OCI-LY1 (cell line): ENCODE measurements around the gene CSK.

Experiments used
- EZH2 ChIP-seq: fragments of 200-600 bp; sonication (generic), shearing (Covaris generic); IDR thresholded peaks from 2 replicates; pipeline ENCODE4 v1.8.0; 2017; ENCODE audit warnings: borderline replicate concordance, mixed run types, mild to moderate bottlenecking, antibody characterized with exemption, low read length, moderate library complexity, mixed read lengths
- TF ChIP-seq, protein P1 (sequence below): fragments of 200-600 bp; sonication (generic), shearing (Covaris generic); IDR thresholded peaks from 2 replicates; pipeline ENCODE4 v1.5.1; 2017; ENCODE audit warnings: mild to moderate bottlenecking, antibody characterized with exemption, low read length, moderate library complexity, mixed read lengths

DNA sequence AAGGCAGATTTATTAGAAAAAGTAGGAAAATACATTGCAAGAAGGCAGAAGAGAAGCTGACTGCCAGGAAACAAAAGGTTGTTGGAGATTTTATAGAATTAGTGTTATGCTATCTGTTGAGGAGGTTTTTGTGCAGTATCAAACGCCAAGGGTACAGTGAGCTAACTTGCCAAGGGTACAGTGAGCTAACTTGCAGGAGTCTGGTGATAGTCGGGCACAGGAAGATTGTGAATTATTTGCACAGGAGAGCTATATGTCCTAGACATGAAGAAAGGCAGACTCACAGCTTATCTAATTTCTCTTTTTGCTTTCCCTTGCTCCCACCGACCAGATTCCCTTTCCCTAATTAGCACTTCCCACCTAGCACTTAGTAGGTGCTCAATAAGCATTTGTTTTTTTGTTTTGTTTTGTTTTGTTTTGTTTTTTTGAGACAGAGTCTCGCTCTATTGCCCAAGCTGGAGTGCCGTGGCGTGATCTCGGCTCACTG is 2.7 kb upstream of the CSK start:
- TF ChIP-seq, protein P1, sequence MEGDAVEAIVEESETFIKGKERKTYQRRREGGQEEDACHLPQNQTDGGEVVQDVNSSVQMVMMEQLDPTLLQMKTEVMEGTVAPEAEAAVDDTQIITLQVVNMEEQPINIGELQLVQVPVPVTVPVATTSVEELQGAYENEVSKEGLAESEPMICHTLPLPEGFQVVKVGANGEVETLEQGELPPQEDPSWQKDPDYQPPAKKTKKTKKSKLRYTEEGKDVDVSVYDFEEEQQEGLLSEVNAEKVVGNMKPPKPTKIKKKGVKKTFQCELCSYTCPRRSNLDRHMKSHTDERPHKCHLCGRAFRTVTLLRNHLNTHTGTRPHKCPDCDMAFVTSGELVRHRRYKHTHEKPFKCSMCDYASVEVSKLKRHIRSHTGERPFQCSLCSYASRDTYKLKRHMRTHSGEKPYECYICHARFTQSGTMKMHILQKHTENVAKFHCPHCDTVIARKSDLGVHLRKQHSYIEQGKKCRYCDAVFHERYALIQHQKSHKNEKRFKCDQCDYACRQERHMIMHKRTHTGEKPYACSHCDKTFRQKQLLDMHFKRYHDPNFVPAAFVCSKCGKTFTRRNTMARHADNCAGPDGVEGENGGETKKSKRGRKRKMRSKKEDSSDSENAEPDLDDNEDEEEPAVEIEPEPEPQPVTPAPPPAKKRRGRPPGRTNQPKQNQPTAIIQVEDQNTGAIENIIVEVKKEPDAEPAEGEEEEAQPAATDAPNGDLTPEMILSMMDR, result no peak
- no peak for TF ChIP-seq EZH2
